ENCODE results near the gene ALKBH5. TPM values are rescaled to one million over a fixed set of nuclear protein-coding genes. Genes with fewer than 3 reads are reported as not detected.

Gene ALKBH5
- total and polyA plus RNA-seq, 11 donors, result 89.2 to 233 (median 192) TPM

GRCh38 chr17:18160128-18160856 is 23.3 kb upstream of the ALKBH5 start:
- Histone ChIP-seq H3K27me3 (no peaks in the 10 kb centered on the region), H3K9me3 (no peaks in the 10 kb centered on the region), H3K27ac (no peak overlapping the region), H3K4me1 (peaks cover 0 to 14% (median 5%) of the 10 kb centered on the region in 12 donors), H3K36me3 (no peaks in the 10 kb centered on the region), H3K4me3 (no peak overlapping the region)
- intact Hi-C loops (cut with DNase I), result no loop called here
- TF ChIP-seq CTCF (IDR thresholded peaks at IDR 0.05), result no peak
- no peak for TF ChIP-seq POLR2A (IDR thresholded peaks at IDR 0.05)
- WGBS, 4 donors, result 93 to 98% (median 95%) methylated on average over 5 of the region's 5 CpGs
- DNase-seq, result no peak
- no peak for ATAC-seq

DNA sequence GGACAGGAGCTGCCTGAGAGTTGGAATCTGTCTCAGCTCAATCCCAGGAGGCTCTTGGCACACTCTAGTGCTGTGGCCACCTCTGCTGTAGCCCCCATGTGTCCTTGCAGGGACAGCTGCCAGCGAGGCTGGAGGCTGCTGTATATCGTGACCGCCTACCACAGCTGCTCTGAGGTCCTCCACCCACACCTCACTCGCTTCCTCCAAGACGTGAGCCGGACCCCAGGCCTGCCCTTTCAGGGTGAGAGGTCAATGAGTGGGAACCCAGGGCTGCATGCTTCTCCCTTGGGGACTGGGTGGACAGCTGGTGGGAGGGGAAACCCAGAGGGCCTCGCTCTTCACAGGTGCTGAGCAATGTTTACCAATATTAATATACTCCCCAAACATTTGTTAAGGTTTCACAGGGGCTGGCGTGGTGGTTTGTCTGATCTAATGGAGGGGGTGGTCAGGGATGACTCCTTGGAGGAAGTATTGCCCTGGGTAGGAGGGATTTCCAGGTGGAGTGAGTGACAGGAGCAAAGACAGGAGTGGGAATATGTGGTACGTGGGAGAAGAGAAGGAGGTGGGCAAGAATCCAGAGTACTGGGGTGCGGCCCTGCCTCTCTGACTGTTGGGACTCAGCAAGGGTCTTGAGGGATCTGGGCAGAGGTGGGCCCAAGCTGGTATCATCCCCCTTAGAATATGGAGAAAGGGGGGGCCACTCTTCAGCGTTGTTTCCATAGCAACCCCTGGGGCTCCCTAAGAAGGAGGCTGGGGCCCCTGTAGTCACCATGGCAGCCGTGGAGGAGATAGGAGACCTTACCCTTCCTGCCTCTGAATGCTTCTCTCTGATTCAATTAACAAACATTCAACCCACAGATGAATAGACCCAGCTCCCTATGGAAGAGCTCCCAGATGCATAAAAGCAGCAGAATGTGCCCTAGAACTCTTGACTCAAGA is 22.2 kb upstream of the ALKBH5 start:
- intact Hi-C loops (cut with DNase I), result no loop called here
- 71 to 79% (median 73%) methylated on average over 12 of the region's 12 CpGs for WGBS, 4 donors
- no peaks in the 10 kb centered on the region for H3K27me3 ChIP-seq
- no peaks in the 10 kb centered on the region for H3K9me3 ChIP-seq
- peaks cover 0 to 14% (median 5%) of the 10 kb centered on the region in 12 donors for H3K4me1 ChIP-seq
- H3K36me3 ChIP-seq, result no peaks in the 10 kb centered on the region
- H3K27ac ChIP-seq, result no peak overlapping the region
- TF ChIP-seq CTCF (IDR thresholded peaks at IDR 0.05) (no peak), POLR2A (IDR thresholded peaks at IDR 0.05) (no peak)
- ATAC-seq (no peak), DNase-seq (no peak)
- H3K4me3 ChIP-seq, result no peak overlapping the region

GRCh38 chr17:18163547-18163946 is 20.1 kb upstream of the ALKBH5 start:
- H3K36me3 ChIP-seq, result no peaks in the 10 kb centered on the region
- H3K4me3 ChIP-seq, result no peak overlapping the region
- H3K27ac ChIP-seq, result no peak overlapping the region
- no peaks in the 10 kb centered on the region for H3K27me3 ChIP-seq
- intact Hi-C loops (cut with DNase I), result no loop called here
- no peaks in the 10 kb centered on the region for H3K9me3 ChIP-seq
- DNase-seq (no peak), ATAC-seq (no peak)
- TF ChIP-seq POLR2A (IDR thresholded peaks at IDR 0.05), result no peak
- TF ChIP-seq CTCF (IDR thresholded peaks at IDR 0.05), result no peak
- H3K4me1 ChIP-seq, result peaks cover 0 to 6% (median 2%) of the 10 kb centered on the region in 12 donors
- 74 to 86% (median 79%) methylated on average over 7 of the region's 7 CpGs for WGBS, 4 donors

DNA sequence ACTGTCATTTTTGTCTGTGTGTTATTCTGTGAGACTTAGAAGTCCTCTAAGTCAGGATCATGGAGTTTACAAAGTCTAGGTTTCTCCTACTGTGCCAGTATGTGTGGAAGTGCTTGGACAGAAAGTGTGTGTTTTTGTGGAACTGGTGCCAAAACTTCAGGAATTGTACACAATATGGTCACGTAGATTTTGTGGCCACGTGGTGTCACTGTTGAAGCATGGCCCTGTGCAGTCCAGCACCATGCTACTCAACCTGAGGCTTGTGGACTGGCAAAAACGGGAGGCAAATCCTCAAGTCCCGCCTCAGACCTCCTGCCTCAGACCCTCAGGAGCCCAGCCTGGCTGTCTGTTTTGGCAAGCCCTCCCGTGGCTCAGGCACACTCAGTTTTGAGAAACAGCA is 16.7 kb upstream of the ALKBH5 start:
- no peaks in the 10 kb centered on the region for H3K9me3 ChIP-seq
- no peak for TF ChIP-seq POLR2A (IDR thresholded peaks at IDR 0.05)
- TF ChIP-seq CTCF (IDR thresholded peaks at IDR 0.05), result no peak
- H3K27me3 ChIP-seq, result no peaks in the 10 kb centered on the region
- no peak overlapping the region for H3K27ac ChIP-seq
- intact Hi-C loops (cut with DNase I), result no loop called here
- H3K4me1 ChIP-seq, result no peaks in the 10 kb centered on the region
- no peak overlapping the region for H3K4me3 ChIP-seq
- DNase-seq (no peak), ATAC-seq (no peak)
- 50 to 70% (median 60%) methylated on average over 5 of the region's 5 CpGs for WGBS, 4 donors
- no peaks in the 10 kb centered on the region for H3K36me3 ChIP-seq

Data from heart left ventricle (tissue), 16 donors.